ENCODE measurements around the gene DNM1.

DNM1 gene

GRCh38 chr9:128167209-128167608 lies 36.0 kb upstream of the DNM1 start:
- TF ChIP-seq CTCF (conservative IDR thresholded peaks at IDR 0.05; ENCODE audit: control insufficient read depth, insufficient read depth, low read depth, low read length): no peak
- no peak for DNase-seq (ENCODE audit: low read depth)
- no peak overlapping the region for H3K4me3 ChIP-seq (ENCODE audit: control insufficient read depth, low read depth, low read length)

- no peak for DNase-seq (ENCODE audit: low read depth)
- H3K4me3 ChIP-seq (ENCODE audit: control insufficient read depth, low read depth, low read length): no peak overlapping the region
- no peak for TF ChIP-seq CTCF (conservative IDR thresholded peaks at IDR 0.05; ENCODE audit: control insufficient read depth, insufficient read depth, low read depth, low read length)
These were observed 34.4 kb upstream of the DNM1 start for GRCh38 chr9:128168731-128169308.

- no peak for TF ChIP-seq CTCF (conservative IDR thresholded peaks at IDR 0.05; ENCODE audit: control insufficient read depth, insufficient read depth, low read depth, low read length)
- no peak overlapping the region for H3K4me3 ChIP-seq (ENCODE audit: control insufficient read depth, low read depth, low read length)
- DNase-seq (ENCODE audit: low read depth): no peak
These were observed 33.7 kb upstream of the DNM1 start for GRCh38 chr9:128169492-128169891.

GRCh38 chr9:128169925-128170324 lies 33.3 kb upstream of the DNM1 start:
- H3K4me3 ChIP-seq (ENCODE audit: control insufficient read depth, low read depth, low read length): no peak overlapping the region
- TF ChIP-seq CTCF (conservative IDR thresholded peaks at IDR 0.05; ENCODE audit: control insufficient read depth, insufficient read depth, low read depth, low read length): no peak
- DNase-seq (ENCODE audit: low read depth): no peak

- TF ChIP-seq CTCF (conservative IDR thresholded peaks at IDR 0.05; ENCODE audit: control insufficient read depth, insufficient read depth, low read depth, low read length): no peak
- DNase-seq (ENCODE audit: low read depth): no peak
- no peak overlapping the region for H3K4me3 ChIP-seq (ENCODE audit: control insufficient read depth, low read depth, low read length)
These were observed 29.1 kb upstream of the DNM1 start for GRCh38 chr9:128174062-128174461.

DNA sequence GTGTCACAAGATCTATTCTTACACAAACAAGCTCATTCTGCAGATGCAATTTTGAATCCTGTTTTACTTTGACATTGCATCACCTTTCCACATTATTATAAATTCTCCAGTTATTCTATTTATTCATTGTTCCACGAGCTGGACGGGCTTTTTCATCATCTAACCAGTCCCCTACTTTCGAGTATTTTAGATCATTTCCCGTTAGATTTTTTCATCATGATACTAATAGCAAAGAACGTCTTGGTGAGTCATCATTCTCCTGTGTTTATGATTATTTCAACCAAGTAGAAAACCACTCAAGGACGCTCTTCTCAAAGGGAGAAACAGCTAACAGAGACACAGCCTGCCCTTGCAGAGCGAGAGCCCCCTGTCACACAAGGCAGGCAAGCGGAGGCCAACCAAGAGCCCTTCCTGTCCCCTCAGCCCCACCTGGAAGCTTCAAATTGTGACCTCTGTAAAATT lies 28.0 kb upstream of the DNM1 start:
- no peak for TF ChIP-seq CTCF (conservative IDR thresholded peaks at IDR 0.05; ENCODE audit: control insufficient read depth, insufficient read depth, low read depth, low read length)
- no peak overlapping the region for H3K4me3 ChIP-seq (ENCODE audit: control insufficient read depth, low read depth, low read length)
- peak; percentile 58 for DNase-seq (ENCODE audit: low read depth)

GRCh38 chr9:128175726-128176125 lies 27.5 kb upstream of the DNM1 start:
- TF ChIP-seq CTCF (conservative IDR thresholded peaks at IDR 0.05; ENCODE audit: control insufficient read depth, insufficient read depth, low read depth, low read length): no peak
- H3K4me3 ChIP-seq (ENCODE audit: control insufficient read depth, low read depth, low read length): no peak overlapping the region
- DNase-seq (ENCODE audit: low read depth): no peak
